ENCODE results near the gene THAP3.

THAP3 gene

GRCh38 chr1:6614019-6614928 is 10.4 kb upstream of the THAP3 start:
- peak overlapping the region; percentile 86 to 93 (median 92) for H3K4me3 Mint-ChIP-seq

GRCh38 chr1:6614929-6615785 is 9.5 kb upstream of the THAP3 start:
- peaks cover 27% of the 10 kb centered on the region for H3K4me1 Mint-ChIP-seq
- TF ChIP-seq CTCF (IDR thresholded peaks at IDR 0.05; ENCODE audit: unreplicated experiment in 3 of 3) = no peak
- peak overlapping the region; percentile 69 to 95 (median 93) for H3K27ac Mint-ChIP-seq
- H3K4me3 Mint-ChIP-seq = peak overlapping the region; percentile 85 to 93 (median 92)
- H3K36me3 Mint-ChIP-seq (ENCODE audit: low read depth) = peaks cover 19% of the 10 kb centered on the region
- H3K27me3 Mint-ChIP-seq (ENCODE audit: low read depth) = no peaks in the 10 kb centered on the region
- H3K9me3 Mint-ChIP-seq = no peaks in the 10 kb centered on the region

More at GRCh38 chr1:6614019-6614928, 10.4 kb upstream of the THAP3 start:
- Mint-ChIP-seq H3K27ac (no peak overlapping the region), H3K9me3 (no peaks in the 10 kb centered on the region), H3K4me1 (peaks cover 31% of the 10 kb centered on the region), H3K27me3 (ENCODE audit: low read depth) (no peaks in the 10 kb centered on the region), H3K36me3 (ENCODE audit: low read depth) (peaks cover 12% of the 10 kb centered on the region)
- TF ChIP-seq CTCF (IDR thresholded peaks at IDR 0.05; ENCODE audit: unreplicated experiment in 3 of 3) = no peak

- Mint-ChIP-seq H3K9me3 (no peaks in the 10 kb centered on the region), H3K27ac (no peak overlapping the region), H3K4me3 (peak overlapping the region in 1 of 3 experiments; percentile 35), H3K4me1 (peaks cover 17% of the 10 kb centered on the region), H3K36me3 (ENCODE audit: low read depth) (peaks cover 47% of the 10 kb centered on the region), H3K27me3 (ENCODE audit: low read depth) (no peaks in the 10 kb centered on the region)
- TF ChIP-seq CTCF (IDR thresholded peaks at IDR 0.05; ENCODE audit: unreplicated experiment in 3 of 3) = no peak
Measured at GRCh38 chr1:6619045-6619444, 5.6 kb upstream of the THAP3 start.

- Mint-ChIP-seq H3K4me3 (peak overlapping the region in 2 of 3 experiments; percentile 44 to 48), H3K36me3 (ENCODE audit: low read depth) (peaks cover 54% of the 10 kb centered on the region), H3K4me1 (peaks cover 16% of the 10 kb centered on the region), H3K9me3 (no peaks in the 10 kb centered on the region), H3K27me3 (ENCODE audit: low read depth) (no peaks in the 10 kb centered on the region), H3K27ac (peak overlapping the region in 2 of 3 experiments; percentile 52 to 62)
- no peak for TF ChIP-seq CTCF (IDR thresholded peaks at IDR 0.05; ENCODE audit: unreplicated experiment in 3 of 3)
Measured at GRCh38 chr1:6621429-6622391, 3.0 kb upstream of the THAP3 start.

GRCh38 chr1:6622396-6623152 is 2.1 kb upstream of the THAP3 start:
- peaks cover 21% of the 10 kb centered on the region for H3K4me1 Mint-ChIP-seq
- H3K27ac Mint-ChIP-seq = peak overlapping the region in 2 of 3 experiments; percentile 52 to 62
- H3K9me3 Mint-ChIP-seq = no peaks in the 10 kb centered on the region
- H3K4me3 Mint-ChIP-seq = peak overlapping the region; percentile 40 to 63 (median 44)
- peaks cover 55% of the 10 kb centered on the region for H3K36me3 Mint-ChIP-seq (ENCODE audit: low read depth)
- TF ChIP-seq CTCF (IDR thresholded peaks at IDR 0.05; ENCODE audit: unreplicated experiment in 3 of 3) = no peak
- H3K27me3 Mint-ChIP-seq (ENCODE audit: low read depth) = no peaks in the 10 kb centered on the region
